CD4-positive, alpha-beta T cell treated with Interleukin-6 at 100 ng/mL for 8 hours (primary cell): Measurements from ENCODE around the gene ZNF365.
A peak's percentile ranks its signal among the peaks of the same experiment; 100 is the strongest.
"Not testable (repeated sequence)": the region's sequence is repeated elsewhere in the genome, so short reads cannot be mapped to it uniquely, and the experiment has no call there.

Experiments used
- DNase-seq: peaks from one replicate; pipeline ENCODE4 v3.0.0-alpha.2; 2020; ENCODE audit warnings: mixed read lengths, low spot score

Gene ZNF365

DNA sequence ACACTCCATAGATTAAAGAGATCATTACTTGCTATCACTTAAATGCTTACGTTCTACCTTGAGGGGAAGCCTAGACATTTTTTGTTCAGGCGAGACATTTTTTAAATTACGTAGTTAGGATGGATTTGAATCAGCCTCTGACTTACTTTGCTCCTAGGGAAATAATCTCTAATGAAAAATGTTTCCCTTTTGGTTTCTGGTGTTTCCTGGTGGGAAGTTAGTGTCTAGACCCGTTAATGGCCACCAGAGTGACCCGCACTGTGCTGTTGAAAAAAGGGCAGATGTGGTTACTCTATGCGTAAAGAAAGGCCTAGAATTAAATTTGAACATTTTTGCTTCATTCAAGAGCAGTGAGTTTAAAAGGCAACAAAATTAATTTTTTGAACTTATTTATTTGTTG, 3.8 kb downstream of the ZNF365 start:
- DNase-seq, result no peak

GRCh38 chr10:62378877-62379276, 4.7 kb downstream of the ZNF365 start:
- not testable (repeated sequence) for DNase-seq

- DNase-seq, result no peak
Observed at GRCh38 chr10:62379394-62379793, 5.2 kb downstream of the ZNF365 start.

- DNase-seq, result no peak
Observed at GRCh38 chr10:62380016-62380415, 5.8 kb downstream of the ZNF365 start.

GRCh38 chr10:62381385-62382102, 7.4 kb downstream of the ZNF365 start:
- no peak for DNase-seq

GRCh38 chr10:62382831-62383230, 8.7 kb downstream of the ZNF365 start:
- DNase-seq, result no peak

DNA sequence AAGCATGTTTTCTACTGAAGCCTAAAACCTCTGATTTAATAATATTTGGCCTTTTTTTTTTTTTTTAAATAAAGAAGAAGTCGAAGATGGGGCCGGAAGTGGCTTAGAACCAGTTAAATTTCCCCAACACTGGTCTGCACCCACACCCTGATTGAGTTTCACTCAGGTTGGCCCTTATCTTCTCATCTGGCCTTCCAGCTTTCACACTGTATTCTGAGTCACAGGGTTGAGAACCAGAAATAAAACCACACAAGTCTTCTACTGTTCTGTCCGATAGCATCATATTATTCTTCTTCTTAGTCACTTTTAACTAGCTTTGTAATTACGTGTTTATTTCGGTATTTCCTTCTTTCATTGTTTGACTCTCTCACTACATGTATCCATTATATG, 9.9 kb downstream of the ZNF365 start:
- DNase-seq, result peak; percentile 74

GRCh38 chr10:62384447-62385081, 10.4 kb downstream of the ZNF365 start:
- no peak for DNase-seq

- no peak for DNase-seq
Observed at GRCh38 chr10:62386356-62387320, 12.5 kb downstream of the ZNF365 start.

GRCh38 chr10:62388328-62388727, 14.2 kb downstream of the ZNF365 start:
- DNase-seq, result no peak

GRCh38 chr10:62390497-62391176, 16.5 kb downstream of the ZNF365 start:
- no peak for DNase-seq

DNA sequence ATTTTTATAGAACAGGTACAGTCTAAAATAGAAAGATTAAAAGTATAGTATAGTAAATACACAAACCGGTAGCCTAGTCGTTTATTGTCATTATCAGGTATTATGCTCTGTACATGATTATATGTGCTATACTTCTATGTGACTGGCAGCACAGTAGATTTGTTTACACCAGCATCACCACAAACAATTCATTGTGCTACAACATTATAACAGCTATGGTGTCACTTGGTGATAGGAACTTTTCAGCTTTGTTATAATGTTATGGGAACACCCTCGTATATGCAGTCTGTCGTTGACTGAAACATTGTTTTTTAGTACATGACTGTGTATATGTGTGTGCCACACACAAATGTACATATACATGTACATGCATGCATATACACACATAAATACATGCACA, 19.1 kb downstream of the ZNF365 start:
- no peak for DNase-seq

DNA sequence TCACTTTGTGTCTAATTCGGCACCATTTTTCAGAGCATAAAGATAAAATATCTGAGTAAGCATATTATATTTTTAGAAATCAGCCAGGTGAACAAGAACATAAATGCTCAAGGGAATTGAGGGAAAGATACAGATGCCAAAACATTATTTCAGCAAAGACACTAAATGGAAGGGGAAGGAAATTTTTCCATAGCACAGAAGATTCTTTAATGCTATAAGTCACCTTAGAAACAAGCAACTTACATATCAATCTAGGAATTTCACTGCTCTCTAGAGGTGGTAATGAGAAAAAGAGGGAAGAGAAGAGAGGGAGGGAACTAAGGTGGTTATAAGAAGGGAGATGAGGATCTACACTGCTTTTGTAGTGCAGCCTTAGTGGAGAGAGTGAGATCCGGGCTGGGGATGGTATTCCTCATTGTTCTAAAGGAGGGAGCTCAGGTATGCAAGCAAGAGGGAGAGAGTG, 20.4 kb downstream of the ZNF365 start:
- no peak for DNase-seq

DNA sequence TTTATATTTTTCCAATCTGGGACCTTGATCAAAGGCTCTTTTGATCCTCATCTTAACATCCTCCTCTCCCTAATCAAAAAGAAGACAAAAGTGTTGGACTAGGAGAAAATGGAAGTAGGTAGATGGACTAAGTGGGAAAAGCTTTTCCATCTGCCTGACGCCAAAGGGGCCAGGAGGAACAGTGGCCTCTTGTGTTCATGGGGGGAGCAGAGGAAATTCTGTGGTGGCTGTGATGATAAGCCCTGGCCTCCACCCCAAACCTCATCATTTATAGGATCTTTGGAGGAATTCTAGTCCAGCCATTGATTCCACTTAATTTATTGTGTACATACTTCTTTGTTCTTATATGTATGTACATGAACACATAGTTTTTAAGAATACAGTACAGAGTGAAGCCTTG, 21.7 kb downstream of the ZNF365 start:
- DNase-seq, result no peak

- DNase-seq, result no peak
Observed at GRCh38 chr10:62396864-62397263, 22.7 kb downstream of the ZNF365 start.

- DNase-seq, result no peak
Observed at GRCh38 chr10:62399211-62399610, 25.0 kb downstream of the ZNF365 start.

- DNase-seq, result no peak
Observed at GRCh38 chr10:62402508-62402907, 28.3 kb downstream of the ZNF365 start.

DNA sequence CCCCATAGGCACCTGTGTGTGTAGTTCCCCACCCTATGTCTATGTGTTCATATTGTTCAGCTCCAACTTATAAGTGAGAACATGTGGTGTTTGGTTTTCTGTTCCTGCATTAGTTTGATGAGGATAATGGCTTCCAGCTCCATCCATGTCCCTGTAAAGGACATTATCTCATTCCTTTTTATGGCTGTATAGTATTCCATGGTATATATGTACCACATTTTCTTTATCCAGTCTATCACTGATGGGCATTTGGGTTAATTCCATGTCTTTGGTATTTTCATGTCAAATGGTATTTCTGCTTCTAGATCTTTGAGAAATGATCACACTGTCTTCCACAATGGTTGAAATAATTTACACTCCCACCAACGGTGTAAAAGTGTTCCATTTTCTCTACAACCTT, 36.4 kb downstream of the ZNF365 start:
- not testable (repeated sequence) for DNase-seq

DNA sequence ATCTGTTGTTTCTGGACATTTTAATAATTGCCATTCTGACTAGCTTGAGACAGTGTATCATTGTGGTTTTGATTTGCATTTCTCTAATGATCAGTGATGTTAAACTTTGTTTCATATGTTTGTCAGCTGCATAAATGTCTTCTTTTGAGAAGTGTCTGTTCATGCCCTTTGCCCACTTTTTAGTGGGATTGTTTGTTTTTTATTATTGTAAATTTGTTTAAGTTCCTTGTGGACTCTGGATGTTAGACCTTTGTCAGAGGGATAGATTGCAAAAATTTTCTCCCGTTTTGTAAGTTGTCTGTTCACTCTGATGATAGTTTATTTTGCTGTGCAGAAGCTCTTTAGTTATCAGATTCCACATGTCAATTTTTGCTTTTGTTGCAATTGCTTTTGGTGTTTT, 36.8 kb downstream of the ZNF365 start:
- DNase-seq, result not testable (repeated sequence)

- no peak for DNase-seq
Observed at GRCh38 chr10:62413048-62413447, 38.9 kb downstream of the ZNF365 start.

- DNase-seq, result no peak
Observed at GRCh38 chr10:62413652-62414051, 39.5 kb downstream of the ZNF365 start.

DNA sequence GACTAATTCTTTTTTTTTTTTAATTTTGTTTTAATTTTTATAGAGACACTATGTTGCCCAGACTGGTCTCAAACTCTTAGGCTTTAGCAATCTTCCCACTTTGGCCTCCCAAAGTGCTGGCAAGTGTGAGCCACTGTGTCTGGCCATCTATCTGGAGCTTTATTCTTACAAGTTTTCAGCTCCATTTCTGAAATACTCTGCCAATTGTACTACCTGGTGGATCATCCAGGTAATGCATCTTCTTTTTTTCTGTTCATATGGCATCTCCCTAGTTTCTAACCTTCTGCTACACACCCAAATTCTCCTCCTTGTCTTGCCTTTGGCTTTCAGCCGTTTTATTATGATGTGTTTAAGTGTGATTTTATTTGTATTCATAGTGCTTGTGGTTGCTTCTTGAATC, 40.2 kb downstream of the ZNF365 start:
- DNase-seq, result no peak
